GM19240 (cell line): ENCODE results near the gene LHFPL3.

Experiments used
- DNase-seq: peaks from one replicate; pipeline ENCODE4 v3.0.0; 2011; ENCODE audit warnings: low spot score; ENCODE audit not compliant: insufficient read length

The LHFPL3 gene

DNA sequence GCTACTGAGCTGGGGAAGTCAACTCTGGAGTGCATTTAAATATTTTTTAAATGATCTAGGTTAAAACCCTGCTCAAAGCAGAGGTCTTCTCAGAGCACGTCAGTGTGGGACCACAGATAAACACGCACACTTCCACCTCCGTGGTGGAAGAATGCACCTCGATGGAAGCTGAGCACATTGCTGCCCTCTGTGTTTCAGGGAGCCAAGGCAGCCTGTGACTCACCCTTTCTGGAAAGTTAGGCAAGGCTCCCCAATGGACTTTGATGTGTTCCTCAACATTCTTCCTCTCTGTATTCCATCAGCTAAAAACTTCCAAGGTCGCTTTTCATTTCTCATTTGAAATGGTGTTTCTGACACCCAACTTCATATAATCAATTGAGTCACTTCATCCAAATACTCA, 514.8 kb downstream of the LHFPL3 start:
- DNase-seq: no peak

DNA sequence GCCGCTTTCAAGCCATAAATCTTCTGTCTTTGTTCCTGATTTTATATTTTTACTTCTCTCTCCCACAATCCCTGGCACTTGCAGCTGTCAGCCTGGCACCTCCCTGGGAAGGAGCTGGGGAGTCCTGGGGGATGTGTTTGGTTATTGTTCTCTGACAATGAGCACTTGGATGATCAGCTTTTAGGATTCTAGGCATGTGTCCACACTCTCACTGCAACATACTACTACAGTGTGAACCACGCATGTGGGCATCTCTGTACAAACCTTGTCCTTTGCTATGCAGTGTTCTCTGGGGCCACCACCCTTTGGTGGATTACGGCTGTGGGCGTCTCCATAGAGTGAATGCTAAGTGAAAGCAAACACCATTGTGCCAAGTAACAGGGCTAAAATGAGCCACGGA, 517.2 kb downstream of the LHFPL3 start:
- DNase-seq: no peak

DNA sequence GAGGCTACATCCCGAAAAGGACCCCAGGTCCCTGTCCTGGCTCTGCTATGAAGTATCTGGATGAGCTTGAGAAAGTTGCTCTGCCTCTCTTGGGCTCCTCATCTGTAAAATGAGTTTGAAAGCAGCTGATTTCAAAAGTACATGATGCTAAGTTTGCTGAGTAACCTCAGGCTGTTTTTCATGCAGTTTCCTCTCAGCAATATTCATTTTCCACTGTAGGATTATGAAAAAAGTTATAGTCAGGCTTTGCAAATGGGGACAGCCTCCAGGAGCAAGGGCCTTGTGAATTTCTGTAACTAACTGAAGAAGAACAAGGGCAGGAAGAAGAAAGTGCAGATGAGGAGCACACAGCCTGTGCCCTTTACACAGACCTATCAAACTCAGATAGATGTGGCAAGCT, 518.3 kb downstream of the LHFPL3 start:
- DNase-seq: no peak

DNA sequence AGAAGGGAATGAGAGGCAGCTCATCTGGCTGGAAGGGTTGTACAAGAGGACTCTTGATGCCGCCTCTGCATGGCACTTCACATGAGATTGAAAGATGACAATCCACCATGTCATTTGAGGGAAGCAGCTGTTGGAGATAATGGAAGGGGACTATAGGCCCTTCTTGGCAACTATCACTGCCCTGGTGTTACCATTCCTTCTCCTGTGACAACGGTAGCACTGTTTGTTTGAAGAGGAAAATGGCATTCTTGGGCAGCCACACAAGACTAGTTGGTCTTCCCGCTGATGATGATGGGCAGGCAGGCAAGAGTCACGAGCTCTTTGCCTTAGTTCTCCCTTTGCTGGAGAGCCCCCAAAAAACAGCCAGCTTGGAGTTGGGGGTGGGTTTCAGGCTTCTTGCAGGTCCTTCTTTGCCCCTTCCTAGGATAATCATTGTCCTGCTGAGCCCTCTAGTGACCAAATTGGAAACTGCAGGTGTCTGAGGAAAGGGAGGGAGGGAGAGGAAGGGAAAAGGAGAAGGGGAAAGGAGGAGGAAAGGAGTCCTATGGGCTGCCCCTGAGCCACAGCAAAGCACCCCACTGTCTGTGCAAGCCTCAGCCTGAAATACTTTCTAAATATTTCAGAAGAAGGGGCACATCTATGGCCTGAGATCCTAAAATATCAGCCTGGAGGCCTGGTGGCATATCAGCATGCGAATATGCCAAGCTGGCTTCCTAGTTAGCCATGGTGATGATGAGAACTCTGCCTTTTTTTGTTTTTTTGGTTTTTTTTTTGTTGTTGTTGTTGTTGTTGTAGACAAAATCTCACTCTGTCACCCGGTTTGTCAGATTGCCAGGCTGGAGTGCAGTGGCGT, 520.0 kb downstream of the LHFPL3 start:
- peak; percentile 51 for DNase-seq

DNA sequence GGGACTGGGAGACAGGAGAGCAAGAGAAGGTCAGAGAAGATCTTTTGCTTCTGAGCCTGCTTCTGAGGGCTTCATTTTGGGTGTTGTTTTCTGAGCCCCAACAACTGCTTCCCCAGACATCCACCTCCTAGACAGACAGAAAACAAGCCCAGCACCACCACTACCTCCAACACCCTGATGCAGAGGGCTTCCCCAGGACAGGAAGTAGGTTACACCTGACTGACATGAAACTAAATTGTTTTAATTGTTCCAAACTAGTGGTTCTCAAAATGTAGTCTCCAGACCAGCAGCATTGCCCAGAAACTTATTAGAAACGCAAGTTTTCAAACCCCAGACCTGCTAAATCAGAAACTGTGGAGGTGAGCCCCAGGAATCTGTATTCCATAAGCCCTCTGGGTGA, 522.0 kb downstream of the LHFPL3 start:
- no peak for DNase-seq

DNA sequence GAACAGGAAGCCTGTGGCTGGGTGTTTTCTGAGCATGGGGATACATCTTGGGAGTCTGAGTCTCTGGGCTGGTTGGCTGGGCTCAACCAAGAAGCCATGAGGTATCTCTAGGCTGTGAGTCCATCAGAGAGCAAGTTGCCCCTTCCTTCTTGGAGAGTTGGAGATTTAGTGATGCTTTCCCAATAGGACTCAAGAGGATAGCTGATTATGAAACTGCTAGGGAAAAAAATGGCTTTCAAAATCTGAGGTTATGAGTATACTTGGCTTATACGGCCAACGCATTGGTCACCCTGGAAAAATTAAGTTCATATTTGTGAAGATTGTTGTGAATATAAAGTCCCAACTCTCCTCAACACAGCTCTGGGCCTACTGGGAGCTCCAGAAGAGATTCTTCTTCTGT, 522.9 kb downstream of the LHFPL3 start:
- no peak for DNase-seq

DNA sequence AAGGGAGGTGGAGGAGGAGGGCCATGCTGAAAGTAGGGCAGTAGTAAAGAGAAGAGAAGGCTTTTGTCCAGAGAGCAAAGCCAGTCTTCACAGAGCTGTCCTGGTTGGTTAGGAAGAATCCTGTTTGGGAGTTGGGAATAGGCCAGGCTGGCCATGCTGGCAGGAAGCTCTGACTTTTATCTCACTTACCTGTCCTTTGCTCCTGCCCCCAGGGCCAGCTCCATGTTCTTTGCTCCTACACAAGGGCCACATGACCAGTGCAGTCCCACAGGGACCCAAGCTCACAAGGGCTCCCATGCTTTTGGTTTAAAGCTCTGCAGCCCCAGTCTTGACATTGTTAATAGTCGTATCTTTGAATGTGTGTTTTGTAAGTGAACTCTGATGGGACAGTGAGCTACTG, 524.0 kb downstream of the LHFPL3 start:
- no peak for DNase-seq

DNA sequence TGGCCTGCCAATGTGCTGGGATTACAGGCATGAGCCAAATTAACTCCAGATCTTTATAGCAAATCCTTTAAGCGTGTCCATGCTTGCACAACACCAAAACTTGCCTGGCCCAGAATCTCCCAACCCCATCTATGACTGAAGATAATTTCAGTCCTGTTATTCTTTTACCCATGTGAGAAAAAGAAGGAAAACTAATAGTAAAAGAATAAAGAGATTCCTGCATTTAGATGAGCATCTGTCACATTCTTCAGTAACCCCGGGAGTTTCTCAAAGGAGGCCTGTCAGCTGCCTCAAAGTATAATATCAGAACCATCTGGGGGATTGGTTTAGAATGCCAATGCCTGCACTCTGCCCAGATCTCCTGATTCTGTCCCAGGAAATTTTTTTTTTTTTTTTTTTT, 527.5 kb downstream of the LHFPL3 start:
- no peak for DNase-seq

DNA sequence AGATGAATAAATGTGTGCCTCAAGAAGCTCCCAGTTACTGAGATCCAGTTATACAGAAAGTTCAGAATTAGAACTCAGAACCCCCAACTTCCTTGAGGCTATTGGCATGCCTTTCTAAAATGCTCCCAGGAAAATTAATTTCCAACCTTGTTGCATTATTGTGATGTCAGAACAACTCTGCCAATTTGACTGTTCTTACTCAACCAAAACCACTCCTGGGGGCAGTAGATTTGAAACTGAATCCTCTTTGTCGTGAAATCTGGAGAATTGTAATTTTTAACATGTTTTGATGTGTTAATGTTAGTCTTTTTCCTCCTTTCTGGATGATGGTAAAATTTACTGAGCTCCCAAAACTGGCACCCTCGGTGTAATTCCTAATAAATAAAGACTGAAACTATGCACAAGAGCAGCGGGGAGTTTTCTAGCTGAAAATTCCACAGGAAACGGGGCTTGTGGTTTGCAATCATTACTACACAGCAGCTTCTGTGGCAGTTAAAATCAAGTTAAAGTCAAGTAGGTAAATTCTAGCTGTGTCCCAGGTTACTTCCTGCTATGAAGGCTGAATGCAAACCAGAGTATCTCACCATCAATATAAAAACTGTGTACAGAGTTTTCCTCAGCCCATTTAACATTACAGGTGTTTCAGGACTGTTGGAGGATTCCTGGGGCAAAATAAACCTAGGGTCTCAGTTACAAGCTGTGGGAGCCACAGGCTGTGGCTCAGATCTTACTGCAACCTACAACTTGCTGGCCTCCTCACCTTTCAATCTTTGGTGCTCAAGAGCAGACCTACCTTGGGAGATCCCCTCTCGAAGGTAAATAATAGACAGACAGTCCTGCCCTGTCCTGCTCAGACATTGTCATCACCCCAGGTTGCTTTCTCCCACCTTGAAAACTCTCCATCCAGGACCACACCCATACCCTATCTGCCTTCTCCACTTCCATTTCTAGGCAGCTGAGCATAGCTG, 529.3 kb downstream of the LHFPL3 start:
- DNase-seq: no peak

DNA sequence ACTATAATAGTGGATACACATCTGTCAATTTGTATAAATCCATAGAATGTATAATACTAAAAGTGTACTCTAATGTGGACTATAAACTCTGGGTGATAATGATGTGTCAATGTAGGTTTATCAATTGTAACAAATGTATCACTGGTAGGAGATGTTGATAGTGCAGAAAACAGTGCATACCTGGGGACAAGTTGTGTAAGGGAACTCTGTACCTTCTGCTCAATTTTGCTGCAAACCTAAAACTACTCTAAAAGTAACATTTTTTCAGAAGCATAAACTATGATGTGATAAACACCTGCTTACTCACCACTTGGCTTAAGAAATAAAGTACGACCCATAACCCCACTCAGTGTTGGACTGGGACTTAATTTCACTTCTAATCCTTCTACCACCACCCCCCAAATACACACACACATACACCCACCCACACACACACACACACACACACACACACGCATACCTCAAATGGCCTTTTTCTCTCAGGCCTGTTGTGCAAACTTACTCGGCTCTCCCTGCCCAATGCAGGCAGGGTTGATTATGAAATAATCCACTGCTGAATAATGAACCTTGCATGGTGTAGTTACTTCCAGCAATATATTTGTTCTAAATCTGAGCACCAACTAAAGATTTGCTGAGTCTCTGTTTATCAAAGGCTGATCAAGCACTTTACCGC, 531.5 kb downstream of the LHFPL3 start:
- no peak for DNase-seq

DNA sequence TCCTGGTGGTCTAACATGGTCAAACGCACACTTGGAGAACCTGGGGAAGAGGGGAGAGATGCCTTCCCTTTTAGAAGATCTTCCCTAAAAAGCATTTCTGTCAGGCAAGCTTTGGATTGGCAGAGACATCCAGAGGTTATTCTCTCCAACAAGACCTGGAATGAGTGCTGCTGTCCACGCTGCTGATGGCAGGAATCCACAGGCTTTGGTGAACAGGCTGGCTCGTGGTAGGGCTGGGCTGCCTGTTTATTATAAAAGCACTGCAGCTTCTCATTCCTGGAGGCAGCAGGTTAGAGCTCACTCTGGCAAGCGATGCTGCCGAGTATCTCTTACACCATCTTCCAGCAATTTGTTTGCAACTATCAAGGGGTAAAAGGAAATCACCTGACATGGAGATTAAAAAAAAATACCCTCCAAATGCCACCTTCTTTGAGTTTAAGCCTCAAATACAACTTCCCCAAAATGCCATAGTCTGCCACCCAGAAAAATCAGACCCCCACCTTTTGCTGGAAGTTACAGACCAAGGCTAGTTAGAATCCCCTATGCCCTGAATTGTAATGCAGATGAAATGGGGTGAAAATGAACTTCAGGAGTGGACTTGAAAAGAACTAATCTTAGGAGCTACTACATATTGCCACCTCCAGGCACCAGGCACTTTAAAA, 533.5 kb downstream of the LHFPL3 start:
- no peak for DNase-seq

DNA sequence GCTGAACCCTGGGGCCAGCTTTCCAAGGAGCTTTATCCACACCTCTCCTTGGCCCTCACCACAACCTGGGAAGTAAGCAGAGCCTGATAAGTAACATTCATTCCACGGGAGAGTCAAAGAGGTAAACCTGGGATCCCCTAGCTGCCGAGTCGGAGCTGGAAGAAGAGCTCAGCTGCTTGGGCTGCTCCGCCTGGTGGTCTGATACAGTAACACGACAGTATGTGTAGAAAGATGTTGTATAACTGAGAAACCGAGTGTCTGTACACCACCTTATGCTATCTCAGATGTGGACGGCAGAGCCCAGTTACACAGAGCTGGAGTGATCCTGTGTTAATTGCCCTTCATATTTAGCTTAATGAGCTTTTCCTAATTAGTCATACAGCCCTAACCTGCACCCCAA, 534.3 kb downstream of the LHFPL3 start:
- DNase-seq: no peak

DNA sequence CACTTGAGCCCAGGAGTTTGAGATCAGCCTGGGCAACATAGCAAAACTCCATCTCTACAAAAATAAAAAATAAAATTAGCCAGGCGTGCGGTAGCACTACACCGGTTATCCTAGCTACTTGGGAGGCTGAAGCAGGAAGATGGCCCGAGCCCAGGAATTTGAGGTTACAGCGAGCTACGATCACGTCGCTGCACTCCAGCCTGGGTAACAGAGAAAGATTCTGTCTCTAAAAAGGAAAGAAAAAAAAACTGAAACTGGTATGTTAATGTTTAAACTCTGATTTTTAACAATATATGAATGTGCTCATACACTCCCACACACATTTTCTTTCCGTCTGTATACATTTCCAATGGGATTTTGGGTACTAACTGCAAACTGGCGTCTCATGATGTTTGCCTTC, 545.0 kb downstream of the LHFPL3 start:
- DNase-seq: no peak

DNA sequence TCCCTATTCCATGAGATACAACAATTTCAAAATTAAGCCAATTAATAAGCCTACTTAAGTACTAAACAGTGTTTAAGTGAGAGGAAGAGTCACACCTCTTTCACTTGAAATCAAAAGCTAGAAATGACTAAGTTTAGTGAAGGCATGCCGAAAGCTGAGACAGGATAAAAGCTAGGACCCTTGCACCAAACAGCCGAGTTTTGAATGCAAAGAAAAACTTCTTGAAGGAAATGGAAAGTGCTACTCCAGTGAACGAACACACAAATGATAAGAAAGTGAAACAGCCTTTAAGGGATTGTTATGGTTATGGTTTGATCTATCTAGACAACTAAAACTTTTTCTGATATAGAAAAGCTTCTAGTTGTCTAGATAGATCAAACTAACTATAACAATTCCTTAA, 550.2 kb downstream of the LHFPL3 start:
- no peak for DNase-seq

DNA sequence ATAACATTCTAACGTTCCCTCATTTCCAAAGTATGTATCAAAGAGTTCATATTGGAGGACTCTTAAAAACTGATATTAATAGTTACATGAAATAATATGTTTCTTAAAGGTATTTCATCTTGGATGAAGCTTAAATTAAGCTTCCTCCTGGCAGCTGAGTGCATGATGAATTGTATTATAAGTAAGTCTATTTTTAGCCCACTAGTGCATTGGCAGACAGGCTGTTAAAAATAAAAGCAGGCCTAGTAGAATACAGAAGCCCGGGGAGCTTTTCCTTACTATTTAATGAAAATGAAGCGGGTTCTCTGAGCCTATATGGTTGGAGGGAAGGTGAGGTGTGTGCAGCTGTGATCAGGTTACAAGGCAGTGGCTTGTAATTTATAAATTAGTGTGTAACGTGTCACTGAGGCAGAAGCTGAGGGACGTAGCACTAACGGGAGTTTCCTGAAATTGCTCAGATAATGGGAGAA, 554.9 kb downstream of the LHFPL3 start:
- no peak for DNase-seq

DNA sequence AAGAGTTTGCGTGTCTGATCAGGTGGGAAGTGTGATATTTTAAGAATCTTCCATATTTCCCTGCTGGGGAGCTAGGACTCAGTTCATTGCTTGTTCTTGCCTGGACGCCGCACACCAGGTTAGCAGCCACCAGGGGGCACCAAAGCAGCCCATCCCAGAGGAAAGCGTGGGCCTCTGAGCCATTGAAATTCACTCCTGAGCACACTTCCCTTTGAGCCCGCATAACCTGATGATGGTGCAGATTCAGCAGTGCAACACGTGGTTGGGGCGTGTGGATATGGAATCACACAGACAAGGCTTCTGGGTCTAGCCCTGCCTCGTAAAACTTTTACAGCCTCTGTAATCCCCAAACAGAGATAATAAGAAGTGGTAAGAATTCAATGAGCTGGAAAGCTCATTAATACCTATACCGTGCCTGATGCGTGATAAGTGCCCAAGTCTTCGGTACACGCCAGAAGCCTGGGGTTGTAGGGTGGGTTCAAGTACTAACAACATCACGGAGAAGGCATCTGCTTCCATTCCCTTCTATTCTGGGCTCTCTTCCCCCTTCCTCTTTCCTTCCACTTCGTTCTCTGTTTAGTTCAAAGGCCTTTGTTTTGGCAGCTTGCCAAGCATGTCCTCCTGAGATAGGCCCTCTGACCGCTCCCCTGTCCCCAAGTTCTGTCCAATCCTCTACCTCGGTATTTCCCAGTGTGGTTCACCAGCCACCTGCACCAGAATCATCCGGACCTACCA, 555.5 kb downstream of the LHFPL3 start:
- DNase-seq: peak; percentile 67

DNA sequence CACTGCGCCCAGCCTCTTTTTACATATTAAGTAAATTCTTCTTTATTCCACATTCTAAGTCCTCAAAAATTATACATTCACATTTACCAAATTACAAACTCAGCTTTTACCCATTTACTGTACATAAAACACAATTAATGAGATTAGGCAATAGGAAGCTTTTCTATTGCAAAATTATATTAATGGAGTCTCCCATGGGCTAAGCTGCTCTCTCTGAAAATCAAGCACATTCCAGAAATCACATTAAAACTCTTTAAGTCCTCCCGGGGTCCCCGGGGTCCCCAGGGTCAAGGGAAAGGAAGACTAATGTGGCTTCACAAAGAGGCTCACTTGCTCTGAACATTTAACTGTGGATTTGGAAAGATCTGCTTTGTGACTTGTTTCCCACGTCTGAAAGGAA, 558.2 kb downstream of the LHFPL3 start:
- DNase-seq: no peak

DNA sequence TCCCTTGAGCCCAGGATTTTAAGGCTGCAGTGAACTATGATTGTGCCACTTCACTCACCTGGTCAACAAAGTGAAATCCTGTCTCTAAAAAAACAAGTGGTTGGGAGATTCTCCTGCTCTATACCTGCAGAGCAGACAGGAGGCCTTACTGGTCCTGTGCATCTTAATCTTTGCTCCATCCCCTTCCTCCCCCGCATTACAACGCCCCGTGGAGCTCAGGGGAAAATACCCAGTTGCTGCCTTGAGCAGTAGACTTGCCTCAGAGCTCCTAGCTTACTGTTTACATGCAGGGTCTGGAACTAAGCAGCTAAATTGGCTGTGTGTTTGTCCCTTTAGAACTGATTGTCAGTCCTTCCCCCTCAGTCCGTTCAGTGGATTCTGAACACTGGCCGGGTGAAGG, 561.8 kb downstream of the LHFPL3 start:
- DNase-seq: no peak

DNA sequence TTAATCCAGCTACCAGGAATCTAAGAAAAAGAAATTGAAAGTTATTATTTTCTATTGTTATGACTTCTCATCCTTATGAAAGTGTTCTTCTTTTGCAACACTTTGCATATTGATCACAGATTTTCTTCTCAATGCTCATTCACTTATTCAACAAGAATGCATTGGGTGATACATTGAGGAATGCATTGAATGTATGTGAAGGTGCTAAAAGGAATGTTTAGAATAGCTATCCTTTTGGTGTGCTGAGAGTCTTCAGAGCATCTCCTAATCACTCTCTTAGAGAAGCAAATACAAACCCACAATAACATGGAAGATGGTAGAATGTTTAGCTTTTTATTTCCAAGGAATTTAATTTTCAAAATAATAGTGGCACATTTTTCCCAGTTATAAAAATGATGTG, 563.5 kb downstream of the LHFPL3 start:
- DNase-seq: no peak

DNA sequence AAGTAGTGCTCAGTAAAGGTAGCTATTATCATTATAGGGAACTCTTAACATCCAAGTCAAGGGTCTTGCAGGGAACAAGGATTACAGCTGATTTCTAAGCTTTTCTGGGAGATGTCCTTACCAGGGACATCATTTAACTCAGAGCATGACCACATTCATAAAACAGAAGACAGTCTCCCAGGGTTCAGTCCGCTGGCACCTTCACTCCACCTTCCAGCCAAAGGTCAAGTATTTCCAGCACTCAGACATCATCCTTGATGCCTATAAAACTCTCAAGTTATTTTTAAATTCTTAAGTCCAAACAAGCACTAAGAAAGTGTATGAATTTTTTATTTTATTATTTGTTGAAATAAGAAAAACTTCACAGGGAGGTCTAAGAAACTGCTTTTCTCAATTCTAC, 565.9 kb downstream of the LHFPL3 start:
- no peak for DNase-seq
